Trophoblast cell (in vitro differentiated cells and primary cell): ENCODE data around the gene TBX15.

ENCODE experiments used
- DNase-seq, 2 donors: peaks; one replicate each; pipeline ENCODE4 v3.0.0-alpha.2; 2016
- H2AFZ ChIP-seq: 2 replicates; pipeline ENCODE4 v1.6.1; 2013; ENCODE audit warnings: low read length, moderate library complexity, mild to moderate bottlenecking; ENCODE audit not compliant: insufficient read depth, poor library complexity
- H2AK5ac ChIP-seq: 2 replicates; pipeline ENCODE4 v1.6.1; 2013; ENCODE audit warnings: mild to moderate bottlenecking, low read length
- H2BK120ac ChIP-seq: 2 replicates; pipeline ENCODE4 v1.6.1; 2013; ENCODE audit warnings: low read length, mild to moderate bottlenecking, moderate library complexity; ENCODE audit not compliant: insufficient read depth, poor library complexity
- H2BK12ac ChIP-seq: 2 replicates; pipeline ENCODE4 v1.6.1; 2013; ENCODE audit warnings: mild to moderate bottlenecking, low read length, moderate library complexity
- H2BK5ac ChIP-seq: 2 replicates; pipeline ENCODE4 v1.6.1; 2013; ENCODE audit warnings: low read length, low read depth, moderate library complexity, mild to moderate bottlenecking; ENCODE audit not compliant: poor library complexity
- H3K14ac ChIP-seq: 2 replicates; pipeline ENCODE4 v1.6.1; 2013; ENCODE audit warnings: mild to moderate bottlenecking, low read length
- H3K18ac ChIP-seq: 2 replicates; pipeline ENCODE4 v1.6.1; 2013; ENCODE audit warnings: mild to moderate bottlenecking, low read length
- H3K23ac ChIP-seq: 2 replicates; pipeline ENCODE4 v1.6.1; 2013; ENCODE audit warnings: low read length
- H3K27ac ChIP-seq: 2 replicates; pipeline ENCODE4 v1.5.1; 2013; ENCODE audit warnings: low read depth, mild to moderate bottlenecking, inconsistent platforms, low read length, moderate library complexity
- H3K27me3 ChIP-seq: 2 replicates; pipeline ENCODE4 v1.6.1; 2013; ENCODE audit warnings: inconsistent platforms, mild to moderate bottlenecking, low read length, moderate library complexity; ENCODE audit not compliant: insufficient read depth
- H3K36me3 ChIP-seq, 2 experiments: 1 replicate in 1 of 2; 2 replicates in 1 of 2; pipeline ENCODE4 v1.6.1; 2013; ENCODE audit warnings: low read length in 2 of 2, mild to moderate bottlenecking in 2 of 2, moderate library complexity in 1 of 2; ENCODE audit not compliant: insufficient read depth in 2 of 2, control insufficient read depth in 1 of 2
- H3K4ac ChIP-seq: 2 replicates; pipeline ENCODE4 v1.6.1; 2013; ENCODE audit warnings: low read depth, mild to moderate bottlenecking, low read length, moderate library complexity
- H3K4me1 ChIP-seq, 2 experiments: 1 replicate in 1 of 2; 2 replicates in 1 of 2; pipeline ENCODE4 v1.6.1; 2013; ENCODE audit warnings: low read length in 2 of 2, mild to moderate bottlenecking in 2 of 2, moderate library complexity in 1 of 2; ENCODE audit not compliant: insufficient read depth in 2 of 2, control insufficient read depth in 1 of 2
- H3K4me2 ChIP-seq: 2 replicates; pipeline ENCODE4 v1.6.1; 2013; ENCODE audit warnings: inconsistent platforms, mild to moderate bottlenecking, low read length, moderate library complexity
- H3K4me3 ChIP-seq: 2 replicates; pipeline ENCODE4 v1.5.1; 2013; ENCODE audit warnings: mild to moderate bottlenecking, low read depth, low read length, inconsistent platforms
- H3K79me1 ChIP-seq: one replicate; pipeline ENCODE4 v1.6.1; 2013; ENCODE audit warnings: low read length
- H3K79me2 ChIP-seq: 2 replicates; pipeline ENCODE4 v1.6.1; 2013; ENCODE audit warnings: low read length, mild to moderate bottlenecking; ENCODE audit not compliant: control insufficient read depth, insufficient read depth, poor library complexity
- H3K9ac ChIP-seq: 2 replicates; pipeline ENCODE4 v1.6.1; 2013; ENCODE audit warnings: mild to moderate bottlenecking, low read length
- H3K9me3 ChIP-seq: 2 replicates; pipeline ENCODE4 v1.6.1; 2013; ENCODE audit warnings: low read depth, mild to moderate bottlenecking, control low read depth, inconsistent platforms, low read length; ENCODE audit not compliant: insufficient read depth
- H4K12ac ChIP-seq: 2 replicates; pipeline ENCODE4 v1.6.1; 2013; ENCODE audit warnings: low read depth, mild to moderate bottlenecking, low read length, moderate library complexity
- H4K8ac ChIP-seq: 2 replicates; pipeline ENCODE4 v1.6.1; 2013; ENCODE audit warnings: low read depth, mild to moderate bottlenecking, low read length, moderate library complexity
- H4K91ac ChIP-seq: one replicate; pipeline ENCODE4 v1.6.1; 2013; ENCODE audit warnings: low read depth, mild to moderate bottlenecking, low read length, moderate library complexity
- WGBS: extraction: QIAGEN DNeasy Blood & Tissue Kit; methylation state at CpG from one replicate; pipeline ENCODE4 v1.1.7; 2013; ENCODE audit warnings: missing lambda C conversion rate; ENCODE audit not compliant: insufficient read length, insufficient coverage; ENCODE audit errors: extremely low coverage; 5-methylcytosine and 5-hydroxymethylcytosine counted together

The TBX15 gene

GRCh38 chr1:118894836-118895235, 93.3 kb downstream of the TBX15 start:
- H2AK5ac ChIP-seq, result no peak overlapping the region
- WGBS, result no CpG with 5 or more reads among the region's 3 CpGs
- no peak for DNase-seq
- no peaks in the 10 kb centered on the region for H3K36me3 ChIP-seq
- no peaks in the 10 kb centered on the region for H3K79me1 ChIP-seq
- H4K8ac ChIP-seq, result no peak overlapping the region
- no peak overlapping the region for H3K4ac ChIP-seq
- H3K27me3 ChIP-seq, result no peaks in the 10 kb centered on the region
- no peak overlapping the region for H3K9ac ChIP-seq
- H3K4me2 ChIP-seq, result no peak overlapping the region
- no peak overlapping the region for H4K91ac ChIP-seq
- H2BK120ac ChIP-seq, result no peak overlapping the region
- H3K4me3 ChIP-seq, result no peak overlapping the region
- no peak overlapping the region for H3K27ac ChIP-seq
- H3K9me3 ChIP-seq, result no peaks in the 10 kb centered on the region
- H3K14ac ChIP-seq, result no peak overlapping the region
- no peak overlapping the region for H2BK12ac ChIP-seq
- H3K23ac ChIP-seq, result no peak overlapping the region
- no peak overlapping the region for H3K18ac ChIP-seq
- no peaks in the 10 kb centered on the region for H3K79me2 ChIP-seq
- no peaks in the 10 kb centered on the region for H3K4me1 ChIP-seq
- no peak overlapping the region for H2BK5ac ChIP-seq
- no peak overlapping the region for H2AFZ ChIP-seq
- no peak overlapping the region for H4K12ac ChIP-seq

DNA sequence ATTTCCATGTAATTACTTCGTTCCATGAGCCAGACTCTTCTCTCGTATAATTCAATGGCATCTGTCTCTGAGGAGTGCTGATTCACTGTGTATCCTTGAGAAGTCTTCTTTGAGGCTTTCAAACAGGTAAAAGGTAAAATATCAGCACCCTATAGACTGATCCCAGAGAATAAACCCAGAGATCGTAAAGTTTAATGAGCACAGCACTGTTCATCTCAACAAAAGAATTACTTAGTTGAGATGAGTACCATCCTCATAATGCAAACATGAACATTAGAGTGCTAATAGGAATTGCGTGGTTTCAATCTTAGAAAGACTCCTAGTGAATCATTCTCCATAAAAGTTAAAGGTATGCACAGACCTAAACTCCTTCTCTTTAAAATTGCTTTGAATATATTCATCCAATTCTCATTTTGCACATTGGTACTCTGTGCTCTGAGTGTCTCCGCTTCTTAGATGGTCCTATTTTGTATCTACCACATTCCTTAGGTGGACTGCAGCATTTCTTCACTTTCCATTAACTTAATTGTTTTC, 97.2 kb downstream of the TBX15 start:
- no CpG with 5 or more reads among the region's 5 CpGs for WGBS
- H3K27me3 ChIP-seq, result no peaks in the 10 kb centered on the region

GRCh38 chr1:118884946-118885345, 103.2 kb downstream of the TBX15 start:
- no peaks in the 10 kb centered on the region for H3K79me2 ChIP-seq
- H3K4me3 ChIP-seq, result peak overlapping the region; percentile 9
- H4K8ac ChIP-seq, result no peak overlapping the region
- H3K14ac ChIP-seq, result no peak overlapping the region
- DNase-seq, result no peak
- no peaks in the 10 kb centered on the region for H3K79me1 ChIP-seq
- H2BK12ac ChIP-seq, result no peak overlapping the region
- H2BK5ac ChIP-seq, result no peak overlapping the region
- no peak overlapping the region for H4K12ac ChIP-seq
- no peak overlapping the region for H3K18ac ChIP-seq
- no CpG with 5 or more reads among the region's 4 CpGs for WGBS
- H2AK5ac ChIP-seq, result no peak overlapping the region
- H2AFZ ChIP-seq, result no peak overlapping the region
- H3K36me3 ChIP-seq, result no peaks in the 10 kb centered on the region
- H3K23ac ChIP-seq, result peak overlapping the region; percentile 53
- no peaks in the 10 kb centered on the region for H3K9me3 ChIP-seq
- H2BK120ac ChIP-seq, result no peak overlapping the region
- H3K9ac ChIP-seq, result no peak overlapping the region
- H3K4me2 ChIP-seq, result no peak overlapping the region
- no peaks in the 10 kb centered on the region for H3K4me1 ChIP-seq
- no peak overlapping the region for H3K27ac ChIP-seq
- no peak overlapping the region for H3K4ac ChIP-seq
- no peak overlapping the region for H4K91ac ChIP-seq
- H3K27me3 ChIP-seq, result no peaks in the 10 kb centered on the region

More for the DNA sequence above, 97.2 kb downstream of the TBX15 start:
- H2AK5ac ChIP-seq, result no peak overlapping the region
- H3K79me2 ChIP-seq, result no peaks in the 10 kb centered on the region
- H2BK12ac ChIP-seq, result no peak overlapping the region
- no peak overlapping the region for H3K9ac ChIP-seq
- H3K4ac ChIP-seq, result no peak overlapping the region
- no peak overlapping the region for H3K4me2 ChIP-seq
- DNase-seq, result no peak
- H3K18ac ChIP-seq, result no peak overlapping the region
- no peak overlapping the region for H2BK5ac ChIP-seq
- no peaks in the 10 kb centered on the region for H3K9me3 ChIP-seq
- H3K4me3 ChIP-seq, result no peak overlapping the region
- no peak overlapping the region for H3K23ac ChIP-seq
- no peak overlapping the region for H4K8ac ChIP-seq
- no peaks in the 10 kb centered on the region for H3K79me1 ChIP-seq
- no peak overlapping the region for H2BK120ac ChIP-seq
- H4K12ac ChIP-seq, result no peak overlapping the region
- no peak overlapping the region for H3K27ac ChIP-seq
- H3K36me3 ChIP-seq, result no peaks in the 10 kb centered on the region
- no peaks in the 10 kb centered on the region for H3K4me1 ChIP-seq
- H4K91ac ChIP-seq, result no peak overlapping the region
- H2AFZ ChIP-seq, result no peak overlapping the region
- no peak overlapping the region for H3K14ac ChIP-seq

GRCh38 chr1:118881751-118882150, 106.4 kb downstream of the TBX15 start:
- no peak for DNase-seq
- Histone ChIP-seq H3K79me2 (no peaks in the 10 kb centered on the region), H3K23ac (no peak overlapping the region), H3K18ac (no peak overlapping the region), H3K27ac (no peak overlapping the region), H3K4me1 (no peaks in the 10 kb centered on the region), H3K27me3 (no peaks in the 10 kb centered on the region), H2AFZ (no peak overlapping the region), H3K36me3 (no peaks in the 10 kb centered on the region), H3K14ac (no peak overlapping the region), H2BK12ac (no peak overlapping the region), H2AK5ac (no peak overlapping the region), H4K91ac (no peak overlapping the region), H3K4me3 (no peak overlapping the region), H3K4me2 (no peak overlapping the region), H3K9me3 (no peaks in the 10 kb centered on the region), H3K9ac (no peak overlapping the region), H2BK120ac (no peak overlapping the region), H3K4ac (no peak overlapping the region), H3K79me1 (no peaks in the 10 kb centered on the region), H2BK5ac (no peak overlapping the region), H4K12ac (no peak overlapping the region), H4K8ac (no peak overlapping the region)
- WGBS, result no CpG with 5 or more reads among the region's 2 CpGs
